GM12864 (cell line): ENCODE measurements around the gene MMP3.
"Not testable (repeated sequence)": the region's sequence is repeated elsewhere in the genome, so short reads cannot be mapped to it uniquely, and the experiment has no call there.

ENCODE experiments used
- DNase-seq: peaks from one replicate; pipeline ENCODE4 v3.0.0-alpha.2; 2011; ENCODE audit warnings: low read depth
- H3K4me3 ChIP-seq: 2 replicates; pipeline ENCODE4 v1.5.1; 2011; ENCODE audit warnings: mild to moderate bottlenecking, low read depth, low read length, control low read depth
- TF ChIP-seq, protein P1 (sequence below): IDR thresholded peaks from 2 replicates; pipeline ENCODE4 v1.5.1; 2011; ENCODE audit warnings: low read depth, mild to moderate bottlenecking, moderate library complexity, low read length, control low read depth, inconsistent platforms; ENCODE audit errors: missing control alignments

MMP3 gene

GRCh38 chr11:102874852-102875251, 31.4 kb upstream of the MMP3 start, which contains the start of gene MMP12:
TSS of gene MMP12 (minus strand) at chr11:102874982. CDS start at chr11:102874937, 45 bp downstream.
- no peak within 1 kb of the TSS for H3K4me3 ChIP-seq
- TF ChIP-seq, protein P1, sequence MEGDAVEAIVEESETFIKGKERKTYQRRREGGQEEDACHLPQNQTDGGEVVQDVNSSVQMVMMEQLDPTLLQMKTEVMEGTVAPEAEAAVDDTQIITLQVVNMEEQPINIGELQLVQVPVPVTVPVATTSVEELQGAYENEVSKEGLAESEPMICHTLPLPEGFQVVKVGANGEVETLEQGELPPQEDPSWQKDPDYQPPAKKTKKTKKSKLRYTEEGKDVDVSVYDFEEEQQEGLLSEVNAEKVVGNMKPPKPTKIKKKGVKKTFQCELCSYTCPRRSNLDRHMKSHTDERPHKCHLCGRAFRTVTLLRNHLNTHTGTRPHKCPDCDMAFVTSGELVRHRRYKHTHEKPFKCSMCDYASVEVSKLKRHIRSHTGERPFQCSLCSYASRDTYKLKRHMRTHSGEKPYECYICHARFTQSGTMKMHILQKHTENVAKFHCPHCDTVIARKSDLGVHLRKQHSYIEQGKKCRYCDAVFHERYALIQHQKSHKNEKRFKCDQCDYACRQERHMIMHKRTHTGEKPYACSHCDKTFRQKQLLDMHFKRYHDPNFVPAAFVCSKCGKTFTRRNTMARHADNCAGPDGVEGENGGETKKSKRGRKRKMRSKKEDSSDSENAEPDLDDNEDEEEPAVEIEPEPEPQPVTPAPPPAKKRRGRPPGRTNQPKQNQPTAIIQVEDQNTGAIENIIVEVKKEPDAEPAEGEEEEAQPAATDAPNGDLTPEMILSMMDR, result no peak
- DNase-seq, result no peak

- DNase-seq, H3K4me3 ChIP-seq: not testable (repeated sequence)
Measured at GRCh38 chr11:102869354-102869964, 26.1 kb upstream of the MMP3 start.

DNA sequence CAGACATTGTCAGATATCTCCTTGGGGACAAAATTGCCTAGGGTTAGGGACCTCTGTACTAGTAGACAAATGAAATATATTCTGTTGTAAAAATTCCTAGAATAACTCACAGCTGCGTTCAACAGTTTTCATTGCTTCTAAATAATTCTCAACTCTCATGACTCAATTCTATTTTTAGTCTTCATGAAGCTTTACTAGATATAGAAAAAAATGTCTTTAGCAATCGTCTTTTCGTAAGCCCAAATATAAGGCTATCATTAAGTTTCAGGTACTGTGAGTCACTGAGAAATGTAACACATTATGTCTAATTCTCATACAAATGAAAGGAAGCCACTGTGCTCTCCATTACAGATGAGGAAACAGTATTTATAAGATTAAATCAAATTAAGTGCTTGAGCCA, 24.9 kb upstream of the MMP3 start:
- DNase-seq, result no peak
- TF ChIP-seq, protein P1, result no peak
- no peak overlapping the region for H3K4me3 ChIP-seq

- TF ChIP-seq, protein P1, result no peak
- DNase-seq, result no peak
- no peak overlapping the region for H3K4me3 ChIP-seq
Measured at GRCh38 chr11:102864724-102865123, 21.3 kb upstream of the MMP3 start.

- TF ChIP-seq, protein P1, result no peak
- DNase-seq, result no peak
- H3K4me3 ChIP-seq, result no peak overlapping the region
Measured at GRCh38 chr11:102853956-102854355, 10.5 kb upstream of the MMP3 start.

DNA sequence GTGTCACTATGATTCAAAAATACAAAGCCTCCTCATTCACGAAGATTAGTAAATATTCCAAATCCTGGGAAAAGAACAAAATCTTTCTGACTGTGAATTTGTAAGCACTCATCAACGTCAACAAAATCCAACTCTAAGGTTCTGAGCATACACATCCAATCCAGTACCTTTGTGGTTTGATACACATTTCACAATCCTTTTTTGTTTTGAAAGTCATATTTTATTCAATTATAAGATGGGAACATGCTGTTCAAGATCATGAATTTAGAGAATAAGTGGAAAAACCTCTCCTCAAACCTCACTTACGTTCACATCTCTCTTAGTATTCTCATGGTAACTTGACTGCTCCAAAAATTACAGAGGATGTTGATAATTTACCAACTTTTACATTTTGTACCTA, 9.6 kb upstream of the MMP3 start:
- TF ChIP-seq, protein P1, result no peak
- no peak overlapping the region for H3K4me3 ChIP-seq
- no peak for DNase-seq

GRCh38 chr11:102850973-102851745, 7.8 kb upstream of the MMP3 start:
- no peak for DNase-seq
- TF ChIP-seq, protein P1, result no peak
- H3K4me3 ChIP-seq, result no peak overlapping the region
